ENCODE data around the gene CENATAC.

DNA sequence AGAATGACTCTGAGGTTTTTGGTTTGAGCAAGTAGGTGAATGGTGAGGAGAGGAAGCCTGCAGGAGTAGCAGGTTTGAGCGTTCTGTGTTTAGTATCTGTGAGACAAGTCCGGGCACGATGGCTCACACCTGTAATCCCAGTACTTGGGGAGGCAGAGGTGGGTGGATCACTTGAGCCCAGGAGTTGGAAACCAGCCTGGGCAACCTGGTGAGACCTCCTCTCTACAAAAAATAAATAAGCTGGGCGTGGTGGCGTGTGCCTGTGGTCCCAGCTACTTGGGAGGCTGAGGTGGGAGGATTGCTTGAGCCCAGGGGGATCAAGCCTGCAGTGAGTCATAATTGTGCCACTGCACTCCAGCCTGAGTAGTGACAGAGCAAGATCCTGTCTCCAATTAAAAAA is 9.7 kb upstream of the CENATAC start:
- TF ChIP-seq CTCF (IDR thresholded peaks at IDR 0.05) (no peak), POLR2A (IDR thresholded peaks at IDR 0.05) (no peak)
